ENCODE data around the gene TRIM8.

The TRIM8 gene
- long read RNA-seq, full-length matches to known transcripts: 38 of 52 reads
- long read RNA-seq, partial matches to known transcripts: 9 of 52 reads
- long read RNA-seq, other reads (novel, unspliced or antisense): 5 of 52 reads

- Histone ChIP-seq H3K27ac (replicated peaks) (peak within 1 kb of the TSS; percentile 95), H3K4me3 (replicated peaks; ENCODE audit: insufficient read depth, low read length) (peak within 1 kb of the TSS; percentile 81)
- peak in 1 of 2 experiments; percentile 44 for DNase-seq (ENCODE audit: low read depth in 1 of 2, low spot score in 1 of 2)
These were observed at the start of gene TRIM8 for GRCh38 chr10:102644066-102644645. Gene TRIM8, plus strand, starts transcription at chr10:102644479. Its CDS starts 139 bp downstream, at chr10:102644618.

GRCh38 chr10:102595293-102595692 is 49.0 kb upstream of the TRIM8 start:
- H3K27ac ChIP-seq (replicated peaks): no peak overlapping the region
- TF ChIP-seq POLR2AphosphoS5 (IDR thresholded peaks at IDR 0.05; ENCODE audit: low read depth): no peak
- TF ChIP-seq SPI1 (IDR thresholded peaks at IDR 0.05; ENCODE audit: borderline replicate concordance, low read depth): no peak
- no peak for TF ChIP-seq GABPA (IDR thresholded peaks at IDR 0.05; ENCODE audit: low read depth)
- no peak for TF ChIP-seq CTCF (IDR thresholded peaks at IDR 0.05; ENCODE audit: insufficient read depth, low read length)
- TF ChIP-seq REST (IDR thresholded peaks at IDR 0.05; ENCODE audit: insufficient replicate concordance, low read depth): no peak

More at GRCh38 chr10:102644066-102644645, at the start of gene TRIM8:
- TF ChIP-seq CTCF (IDR thresholded peaks at IDR 0.05; ENCODE audit: insufficient read depth, low read length) (no peak), POLR2AphosphoS5 (IDR thresholded peaks at IDR 0.05; ENCODE audit: low read depth) (0 out of 2 replicates have a peak, but pooled peaks have one; percentile 6)
- H3K27me3 ChIP-seq (ENCODE audit: insufficient read depth, poor library complexity, severe bottlenecking): no peaks in the 10 kb centered on the region

DNA sequence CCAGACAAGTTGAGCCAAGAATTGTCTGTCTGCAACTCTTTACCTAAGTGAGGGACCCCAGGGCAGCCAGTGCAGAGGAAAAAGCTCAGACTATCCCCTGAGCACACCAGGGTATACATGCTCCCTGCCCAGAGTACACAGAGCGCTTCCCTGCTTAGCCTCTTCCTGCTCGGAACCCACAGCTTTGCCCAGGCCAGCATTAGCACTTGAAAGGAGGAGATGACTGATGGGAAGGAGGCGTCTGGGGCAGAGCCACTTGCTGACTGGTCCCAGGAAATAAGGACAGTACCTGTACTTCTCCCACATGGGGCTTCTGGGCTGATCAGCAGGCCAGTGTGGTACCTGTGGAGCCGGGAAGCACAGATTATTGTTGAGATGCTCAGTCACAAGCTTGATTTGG is 48.4 kb upstream of the TRIM8 start:
- H3K27ac ChIP-seq (replicated peaks): no peak overlapping the region
- no peaks in the 10 kb centered on the region for H3K27me3 ChIP-seq (ENCODE audit: insufficient read depth, poor library complexity, severe bottlenecking)
- DNase-seq (ENCODE audit: low read depth in 1 of 2, low spot score in 1 of 2): no peak
- H3K4me3 ChIP-seq (replicated peaks; ENCODE audit: insufficient read depth, low read length): no peak overlapping the region
- TF ChIP-seq GABPA (IDR thresholded peaks at IDR 0.05; ENCODE audit: low read depth) (no peak), CTCF (IDR thresholded peaks at IDR 0.05; ENCODE audit: insufficient read depth, low read length) (no peak), REST (IDR thresholded peaks at IDR 0.05; ENCODE audit: insufficient replicate concordance, low read depth) (no peak), SPI1 (IDR thresholded peaks at IDR 0.05; ENCODE audit: borderline replicate concordance, low read depth) (no peak), POLR2AphosphoS5 (IDR thresholded peaks at IDR 0.05; ENCODE audit: low read depth) (no peak)

More at GRCh38 chr10:102595293-102595692, 49.0 kb upstream of the TRIM8 start:
- DNase-seq (ENCODE audit: low read depth in 1 of 2, low spot score in 1 of 2): no peak
- H3K27me3 ChIP-seq (ENCODE audit: insufficient read depth, poor library complexity, severe bottlenecking): no peaks in the 10 kb centered on the region
- H3K4me3 ChIP-seq (replicated peaks; ENCODE audit: insufficient read depth, low read length): no peak overlapping the region

All from HL-60 (cell line).